Prostate gland (tissue), 2 donors: ENCODE measurements around the gene HELQ. TPM values are rescaled to one million over a fixed set of nuclear protein-coding genes. Genes with fewer than 3 reads are reported as not detected.

ENCODE experiments used
- DNase-seq: peaks from one replicate; pipeline ENCODE4 v3.0.0-alpha.2; 2019; ENCODE audit warnings: low spot score
- H3K27ac ChIP-seq, 2 donors: fragments of 200-600 bp; sonication (generic); 2 replicates each; pipeline ENCODE4 v1.5.1; 2017 to 2019
- H3K27me3 ChIP-seq: fragments of 200-600 bp; sonication (generic); replicated peaks from 2 replicates; pipeline ENCODE4 v1.5.1; 2019; ENCODE audit not compliant: insufficient read depth
- H3K36me3 ChIP-seq, 2 donors: fragments of 200-600 bp; sonication (generic); 1 replicate in 1 of 2; 2 replicates in 1 of 2; pipeline versions ENCODE4 v1.5.1 to v1.8.1; 2017 to 2019
- H3K4me1 ChIP-seq: fragments of 200-600 bp; sonication (generic); replicated peaks from 2 replicates; pipeline ENCODE4 v1.5.1; 2019
- H3K4me3 ChIP-seq, 2 donors: fragments of 200-600 bp; sonication (generic); 2 replicates each; pipeline ENCODE4 v1.5.1; 2017 to 2019
- H3K9me3 ChIP-seq: fragments of 200-600 bp; sonication (generic); 2 replicates; pipeline ENCODE4 v1.5.1; 2017
- CTCF ChIP-seq, 4 experiments: fragments of 200-600 bp in 2 of 4; fragments of 450-650 bp in 2 of 4; sonication (generic) in 2 of 4; IDR thresholded peaks; 1 replicate in 3 of 4; 2 replicates in 1 of 4; pipeline ENCODE4 v1.5.1; 2016 to 2019; ENCODE audit warnings: antibody characterized with exemption in 4 of 4, mild to moderate bottlenecking in 2 of 4, moderate library complexity in 2 of 4
- POLR2A ChIP-seq: fragments of 450-650 bp; IDR thresholded peaks from one replicate; pipeline ENCODE4 v1.6.1; 2016; ENCODE audit warnings: antibody characterized with exemption, mild to moderate bottlenecking
- POLR2AphosphoS5 ChIP-seq: sonication (generic); formaldehyde crosslinking; IDR thresholded peaks from one replicate; pipeline ENCODE4 v1.6.1; 2017; ENCODE audit warnings: antibody characterized with exemption
- WGBS: methylation state at CpG from one replicate; pipeline ENCODE4 v1.1.5; 2018; 5-methylcytosine and 5-hydroxymethylcytosine counted together
- intact Hi-C: fragments of 100-400 bp; cut with DNase I; formaldehyde crosslinking; loops from one replicate; pipeline ENCODE4 v1.14.2; 2022
- total RNA-seq, 2 donors: library from RNA; depleted of rRNA; stranded (reverse); fragments of >200 nt; gene quantifications; one replicate each; pipeline ENCODE4 v1.1.0, GENCODE V29; 2016

Gene HELQ
- total RNA-seq, 2 donors from 2014 or later: 15.5 to 20.9 TPM

- H3K36me3 ChIP-seq: no peaks in the 10 kb centered on the region
- no peak overlapping the region for H3K4me3 ChIP-seq
- DNase-seq: no peak
- TF ChIP-seq POLR2AphosphoS5 (no peak), POLR2A (no peak), CTCF (IDR thresholded peaks at IDR 0.05) (no peak)
- no peaks in the 10 kb centered on the region for H3K27me3 ChIP-seq
- no peaks in the 10 kb centered on the region for H3K9me3 ChIP-seq
- H3K27ac ChIP-seq: no peak overlapping the region
- 26% methylated on average over 2 of the region's 2 CpGs for WGBS
- H3K4me1 ChIP-seq: peaks cover 3% of the 10 kb centered on the region
- intact Hi-C loops: no loop called here
These were observed 6.6 kb downstream of the HELQ start for GRCh38 chr4:83449009-83449408.

GRCh38 chr4:83440899-83441298 lies 14.7 kb downstream of the HELQ start:
- no peaks in the 10 kb centered on the region for H3K36me3 ChIP-seq
- no peaks in the 10 kb centered on the region for H3K4me1 ChIP-seq
- TF ChIP-seq POLR2A: no peak
- no peak for TF ChIP-seq POLR2AphosphoS5
- no peak for TF ChIP-seq CTCF (IDR thresholded peaks at IDR 0.05)
- DNase-seq: no peak
- H3K9me3 ChIP-seq: no peaks in the 10 kb centered on the region
- intact Hi-C loops: no loop called here
- H3K27ac ChIP-seq: no peak overlapping the region
- H3K27me3 ChIP-seq: no peaks in the 10 kb centered on the region
- 77% methylated on average over 3 of the region's 3 CpGs for WGBS
- H3K4me3 ChIP-seq: no peak overlapping the region

- H3K4me3 ChIP-seq: no peak overlapping the region
- no peak for TF ChIP-seq CTCF (IDR thresholded peaks at IDR 0.05)
- no peak for TF ChIP-seq POLR2AphosphoS5
- no peak for TF ChIP-seq POLR2A
- no peak overlapping the region for H3K27ac ChIP-seq
- no peaks in the 10 kb centered on the region for H3K4me1 ChIP-seq
- 86% methylated on average over 1 of the region's 1 CpG for WGBS
- no peak for DNase-seq
- no peaks in the 10 kb centered on the region for H3K9me3 ChIP-seq
- no peaks in the 10 kb centered on the region for H3K36me3 ChIP-seq
- no peaks in the 10 kb centered on the region for H3K27me3 ChIP-seq
- intact Hi-C loops: no loop called here
These were observed 15.3 kb downstream of the HELQ start for GRCh38 chr4:83440148-83440814.

- Histone ChIP-seq H3K27me3 (no peaks in the 10 kb centered on the region), H3K9me3 (no peaks in the 10 kb centered on the region), H3K36me3 (no peaks in the 10 kb centered on the region), H3K27ac (no peak overlapping the region), H3K4me3 (no peak overlapping the region), H3K4me1 (no peaks in the 10 kb centered on the region)
- no peak for TF ChIP-seq CTCF (IDR thresholded peaks at IDR 0.05)
- no peak for TF ChIP-seq POLR2A
- TF ChIP-seq POLR2AphosphoS5: no peak
- DNase-seq: no peak
- intact Hi-C loops: no loop called here
These were observed 16.9 kb downstream of the HELQ start for GRCh38 chr4:83438719-83439118.

GRCh38 chr4:83436680-83437079 lies 18.9 kb downstream of the HELQ start:
- Histone ChIP-seq H3K4me1 (no peaks in the 10 kb centered on the region), H3K27me3 (no peaks in the 10 kb centered on the region), H3K36me3 (no peaks in the 10 kb centered on the region), H3K4me3 (no peak overlapping the region), H3K27ac (no peak overlapping the region), H3K9me3 (no peaks in the 10 kb centered on the region)
- 94% methylated on average over 4 of the region's 4 CpGs for WGBS
- no peak for TF ChIP-seq CTCF (IDR thresholded peaks at IDR 0.05)
- no peak for TF ChIP-seq POLR2A
- TF ChIP-seq POLR2AphosphoS5: no peak
- no peak for DNase-seq
- intact Hi-C loops: no loop called here
